GM12878 (cell line): ENCODE data around the gene ABCA3. TPM values are rescaled to one million over a fixed set of nuclear protein-coding genes. Genes with fewer than 3 reads are reported as not detected.

Source experiments
- ATAC-seq: fragments of 200-7000 bp; cut with Tn5 transposase; 3 replicates; pipeline ENCODE4 v1.9.1; 2020; ENCODE audit warnings: mild to moderate bottlenecking, moderate library complexity
- BruUV-seq: library from RNA; stranded (reverse); fragments of 400-500 nt; replicated peaks from 2 replicates; lab custom pipeline; 2021; lab: Mats Ljungman, UMichigan
- CTCF ChIA-PET: fragments of 300-600 bp; sonication (Branson Sonifier 250); formaldehyde crosslinking; extraction: SDS; loops from one replicate; lab custom pipeline; 2021; ENCODE audit warnings: inconsistent platforms; lab: Yijun Ruan, JAX
- POLR2A ChIA-PET: fragments of 350-600 bp; formaldehyde crosslinking; extraction: SDS; loops from one replicate; lab custom pipeline; 2021; ENCODE audit warnings: inconsistent platforms; lab: Charles Lee
- RAD21 ChIA-PET: fragments of 300-600 bp; sonication (Branson Sonifier 250); formaldehyde crosslinking; loops from one replicate; lab custom pipeline; 2023; ENCODE audit warnings: antibody characterized with exemption; ENCODE audit not compliant: unreplicated experiment; lab: Charles Lee
- SMC1A ChIA-PET: fragments of 300-600 bp; sonication (Branson Sonifier 250); formaldehyde crosslinking; loops from one replicate; lab custom pipeline; 2023; ENCODE audit not compliant: unreplicated experiment, uncharacterized antibody; lab: Charles Lee
- DNase-seq: peaks from one replicate; pipeline ENCODE4 v3.0.0-alpha.2; 2011; ENCODE audit warnings: low read depth, low spot score
- FAIRE-seq: peaks from 3 replicates; lab custom pipeline; 2011; peaks lifted over from hg19 to GRCh38; lab: Jason Lieb, UNC
- H2AFZ ChIP-seq: 2 replicates; pipeline ENCODE4 v1.6.0; 2011; ENCODE audit warnings: low read depth, low read length, control low read depth; ENCODE audit not compliant: control insufficient read depth
- H3K27ac ChIP-seq: 2 replicates; pipeline ENCODE4 v1.5.1; 2011; ENCODE audit warnings: control low read depth; ENCODE audit not compliant: control insufficient read depth, insufficient read depth
- H3K27me3 ChIP-seq, 2 experiments: replicated peaks in 1 of 2; 2 replicates each; pipeline versions ENCODE4 v1.6.0 to v1.6.1; 2011; ENCODE audit warnings: low read length in 1 of 2; ENCODE audit not compliant: control insufficient read depth in 2 of 2, insufficient read depth in 2 of 2
- H3K36me3 ChIP-seq, 2 experiments: 2 replicates each; pipeline ENCODE4 v1.5.1; 2011; ENCODE audit warnings: low read length in 1 of 2; ENCODE audit not compliant: control insufficient read depth in 2 of 2, insufficient read depth in 2 of 2
- H3K4me1 ChIP-seq: 2 replicates; pipeline ENCODE4 v1.6.1; 2011; ENCODE audit warnings: mild to moderate bottlenecking, low read length, moderate library complexity, mixed read lengths; ENCODE audit not compliant: control insufficient read depth, insufficient read depth
- H3K4me2 ChIP-seq: 2 replicates; pipeline ENCODE4 v1.6.0; 2011; ENCODE audit warnings: control low read depth; ENCODE audit not compliant: control insufficient read depth, insufficient read depth
- H3K4me3 ChIP-seq: fragments of 200-600 bp; sonication (generic); 2 replicates; pipeline ENCODE4 v1.5.1; 2016
- H3K79me2 ChIP-seq: 2 replicates; pipeline ENCODE4 v1.6.0; 2011; ENCODE audit warnings: low read length; ENCODE audit not compliant: control insufficient read depth, insufficient read depth
- H3K9ac ChIP-seq: 2 replicates; pipeline ENCODE4 v1.8.0; 2011; ENCODE audit warnings: low read length, control low read depth, mixed read lengths; ENCODE audit not compliant: control insufficient read depth, insufficient read depth
- H3K9me3 ChIP-seq: replicated peaks from 3 replicates; pipeline ENCODE4 v1.5.1; 2011; ENCODE audit warnings: mild to moderate bottlenecking, low read length; ENCODE audit not compliant: control insufficient read depth, insufficient read depth
- H4K20me1 ChIP-seq: 2 replicates; pipeline ENCODE4 v1.6.0; 2011; ENCODE audit not compliant: control insufficient read depth, insufficient read depth
- BRCA1 ChIP-seq: IDR thresholded peaks from 2 replicates; pipeline ENCODE4 v1.6.1; 2011; ENCODE audit warnings: low read depth, low read length, improper control_type of control experiment
- CHD2 ChIP-seq: IDR thresholded peaks from 2 replicates; pipeline ENCODE4 v1.6.1; 2011; ENCODE audit warnings: low read depth, low read length, improper control_type of control experiment, borderline replicate concordance
- EP300 ChIP-seq, 2 experiments: fragments of 150-350 bp in 1 of 2; IDR thresholded peaks; 2 replicates each; pipeline ENCODE4 v1.6.1; 2011 to 2012; ENCODE audit warnings: low read depth in 2 of 2, low read length in 2 of 2, borderline replicate concordance in 1 of 2, improper control_type of control experiment in 1 of 2, inconsistent platforms in 1 of 2; ENCODE audit not compliant: control insufficient read depth in 1 of 2
- HDAC6 ChIP-seq: fragments of 200-600 bp; sonication (generic); IDR thresholded peaks from one replicate; pipeline ENCODE4 v1.8.0; 2017; ENCODE audit warnings: antibody characterized with exemption; ENCODE audit not compliant: unreplicated experiment
- MEF2A ChIP-seq: IDR thresholded peaks from 2 replicates; pipeline ENCODE4 v1.6.1; 2011; ENCODE audit warnings: low read depth, mild to moderate bottlenecking, low read length, moderate library complexity; ENCODE audit not compliant: insufficient read depth
- MXI1 ChIP-seq: fragments of 150-350 bp; IDR thresholded peaks from 2 replicates; pipeline ENCODE4 v1.6.1; 2011; ENCODE audit warnings: low read depth, mild to moderate bottlenecking, inconsistent platforms, low read length, improper control_type of control experiment
- SREBF1 ChIP-seq: IDR thresholded peaks from 2 replicates; pipeline ENCODE4 v1.6.1; 2012; ENCODE audit warnings: mild to moderate bottlenecking, low read length
- STAT1 ChIP-seq: fragments of 450-650 bp; conservative IDR thresholded peaks from 2 replicates; pipeline ENCODE4 v1.6.1; 2014; ENCODE audit warnings: antibody characterized with exemption, mild to moderate bottlenecking
- TBL1XR1 ChIP-seq: IDR thresholded peaks from 2 replicates; pipeline ENCODE4 v1.6.1; 2012; ENCODE audit warnings: low read depth, low read length, improper control_type of control experiment
- YBX1 ChIP-seq: fragments of 450-650 bp; IDR thresholded peaks from 2 replicates; pipeline ENCODE4 v1.6.1; 2016; ENCODE audit warnings: antibody characterized with exemption
- ZNF207 ChIP-seq: fragments of 450-650 bp; IDR thresholded peaks from 2 replicates; pipeline ENCODE4 v1.6.1; 2014; ENCODE audit warnings: antibody characterized with exemption, mild to moderate bottlenecking, borderline replicate concordance
- ZSCAN29 ChIP-seq: fragments of 450-650 bp; IDR thresholded peaks from 2 replicates; pipeline ENCODE4 v1.6.1; 2017; ENCODE audit warnings: mild to moderate bottlenecking, moderate library complexity
- WGBS: methylation state at CpG from one replicate; pipeline ENCODE4 v1.1.6; 2016; ENCODE audit warnings: low lambda C conversion rate; ENCODE audit not compliant: insufficient replicate concordance, insufficient coverage; ENCODE audit errors: missing lambda C conversion rate; 5-methylcytosine and 5-hydroxymethylcytosine counted together
- in situ Hi-C: fragments of 300-500 bp; cut with MboI; formaldehyde crosslinking; loops from 9 replicates; pipeline ENCODE4 v1.14.3; 2018; ENCODE audit warnings: mixed read lengths
- intact Hi-C: fragments of 100-400 bp; cut with micrococcal nuclease; formaldehyde crosslinking; loops from one replicate; pipeline ENCODE4 v1.14.2; 2022; ENCODE audit not compliant: unreplicated experiment
- polyA plus RNA-seq, 11 experiments: library from polyadenylated mRNA; depleted of rRNA in 4 of 11; unstranded in 6 of 11; stranded (reverse) in 5 of 11; fragments of >200 nt; fragmentation: Nextera tagmentation in 4 of 11; fragmentation: Illumina TruSeq in 1 of 11; extraction: Ambion mirVana in 4 of 11; extraction: Trizol in 1 of 11; gene quantifications; 1 replicate in 1 of 11; 2 replicates in 10 of 11; pipeline versions ENCODE4 v1.2.1 to v1.2.3, GENCODE V29; 2011 to 2016; ENCODE audit warnings: inconsistent platforms in 2 of 11, missing spikeins in 2 of 11, low read depth in 1 of 11
- total RNA-seq, 4 experiments: library from RNA; depleted of rRNA in 3 of 4; stranded (reverse); fragments of >200 nt in 3 of 4; fragmentation: Illumina TruSeq in 1 of 4; extraction: Trizol in 1 of 4; gene quantifications; 2 replicates each; pipeline versions ENCODE4 v1.2.1 to v1.2.3, GENCODE V29; 2013 to 2021
- TF ChIP-seq, protein P1 (sequence below): IDR thresholded peaks from 2 replicates; pipeline ENCODE4 v1.6.1; 2011; ENCODE audit warnings: low read depth, low read length, improper control_type of control experiment, borderline replicate concordance
- TF ChIP-seq, protein P2 (sequence below): fragments of 450-650 bp; IDR thresholded peaks from 2 replicates; pipeline ENCODE4 v1.6.1; 2017; ENCODE audit warnings: mild to moderate bottlenecking
- TF ChIP-seq, protein P3 (sequence below): IDR thresholded peaks from 2 replicates; pipeline ENCODE4 v1.6.1; 2012; ENCODE audit warnings: low read length, inconsistent platforms
- TF ChIP-seq, protein P4 (sequence below), 3 experiments: IDR thresholded peaks in 2 of 3; conservative IDR thresholded peaks in 1 of 3; 2 replicates each; pipeline ENCODE4 v1.5.1; 2011; ENCODE audit warnings: low read depth in 3 of 3, low read length in 3 of 3, mild to moderate bottlenecking in 3 of 3, control low read depth in 2 of 3, moderate library complexity in 2 of 3, inconsistent platforms in 1 of 3, mixed read lengths in 1 of 3; ENCODE audit not compliant: control insufficient read depth in 2 of 3, insufficient read depth in 1 of 3; ENCODE audit errors: extremely low read depth in 1 of 3

The ABCA3 gene
- total and polyA plus RNA-seq, 10 of the 15 experiments (the other 5 are each of a cell fraction or from before 2014, with no cell fraction given), result 0.71 to 17.6 (median 6.7) TPM

DNA sequence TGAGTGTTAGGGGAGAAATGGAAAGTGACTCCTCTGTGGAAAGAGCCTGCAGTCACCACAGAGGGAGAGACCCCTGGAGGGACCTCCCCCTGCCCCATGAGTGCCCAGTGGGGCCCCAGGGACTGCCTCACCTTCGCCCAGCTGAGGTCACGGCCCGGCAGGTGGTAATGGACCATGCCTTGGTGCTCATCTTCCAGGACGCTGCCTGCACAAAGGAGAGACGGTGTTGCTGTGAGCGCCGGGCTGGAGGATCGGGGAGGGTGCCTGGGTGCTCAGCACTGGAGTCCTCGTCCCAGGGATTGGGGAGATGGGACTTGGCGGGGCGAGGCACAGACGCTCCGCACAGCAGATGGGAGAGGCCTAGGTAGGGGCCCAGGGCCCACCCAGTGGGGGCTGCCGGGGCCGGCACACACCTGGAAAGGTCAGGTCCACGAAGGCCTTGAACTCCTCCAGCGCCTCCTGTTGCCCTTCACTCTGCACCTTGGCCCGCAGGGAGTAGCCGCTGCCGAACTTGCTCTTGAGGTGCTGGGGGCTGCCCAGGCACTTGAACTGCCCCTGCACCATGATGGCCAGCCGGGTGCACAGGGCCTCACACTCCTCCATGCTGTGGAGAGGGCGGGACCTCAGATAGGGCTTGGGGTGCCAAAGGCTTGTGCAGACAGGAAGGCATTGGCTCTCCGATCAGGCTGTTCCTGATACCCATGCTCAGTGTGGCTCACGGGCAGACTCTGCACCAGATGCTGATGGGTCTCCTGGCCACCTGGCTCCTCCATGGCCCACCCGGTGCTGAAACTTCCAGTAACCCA is 62.9 kb downstream of the ABCA3 start:
- Histone ChIP-seq H3K4me2 (no peak overlapping the region), H3K27ac (no peak overlapping the region), H3K27me3 (no peaks in the 10 kb centered on the region), H3K4me1 (no peaks in the 10 kb centered on the region), H2AFZ (no peak overlapping the region)
- FAIRE-seq, result no peak
- in situ Hi-C loops, result no loop called here
- TF ChIP-seq, protein P1, sequence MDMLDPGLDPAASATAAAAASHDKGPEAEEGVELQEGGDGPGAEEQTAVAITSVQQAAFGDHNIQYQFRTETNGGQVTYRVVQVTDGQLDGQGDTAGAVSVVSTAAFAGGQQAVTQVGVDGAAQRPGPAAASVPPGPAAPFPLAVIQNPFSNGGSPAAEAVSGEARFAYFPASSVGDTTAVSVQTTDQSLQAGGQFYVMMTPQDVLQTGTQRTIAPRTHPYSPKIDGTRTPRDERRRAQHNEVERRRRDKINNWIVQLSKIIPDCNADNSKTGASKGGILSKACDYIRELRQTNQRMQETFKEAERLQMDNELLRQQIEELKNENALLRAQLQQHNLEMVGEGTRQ, result no peak
- TF ChIP-seq STAT1 (no peak), MXI1 (no peak), SREBF1 (no peak), EP300 (IDR thresholded peaks at IDR 0.05; ENCODE audit: borderline replicate concordance in 1 of 2, control insufficient read depth in 1 of 2, low read depth in 2 of 2, low read length in 2 of 2) (no peak), HDAC6 (no peak), YBX1 (no peak), MEF2A (no peak), TBL1XR1 (no peak), CHD2 (no peak), ZNF207 (no peak), BRCA1 (no peak), ZSCAN29 (no peak)
- TF ChIP-seq, protein P2, sequence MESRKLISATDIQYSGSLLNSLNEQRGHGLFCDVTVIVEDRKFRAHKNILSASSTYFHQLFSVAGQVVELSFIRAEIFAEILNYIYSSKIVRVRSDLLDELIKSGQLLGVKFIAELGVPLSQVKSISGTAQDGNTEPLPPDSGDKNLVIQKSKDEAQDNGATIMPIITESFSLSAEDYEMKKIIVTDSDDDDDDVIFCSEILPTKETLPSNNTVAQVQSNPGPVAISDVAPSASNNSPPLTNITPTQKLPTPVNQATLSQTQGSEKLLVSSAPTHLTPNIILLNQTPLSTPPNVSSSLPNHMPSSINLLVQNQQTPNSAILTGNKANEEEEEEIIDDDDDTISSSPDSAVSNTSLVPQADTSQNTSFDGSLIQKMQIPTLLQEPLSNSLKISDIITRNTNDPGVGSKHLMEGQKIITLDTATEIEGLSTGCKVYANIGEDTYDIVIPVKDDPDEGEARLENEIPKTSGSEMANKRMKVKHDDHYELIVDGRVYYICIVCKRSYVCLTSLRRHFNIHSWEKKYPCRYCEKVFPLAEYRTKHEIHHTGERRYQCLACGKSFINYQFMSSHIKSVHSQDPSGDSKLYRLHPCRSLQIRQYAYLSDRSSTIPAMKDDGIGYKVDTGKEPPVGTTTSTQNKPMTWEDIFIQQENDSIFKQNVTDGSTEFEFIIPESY, result no peak
- TF ChIP-seq, protein P3, sequence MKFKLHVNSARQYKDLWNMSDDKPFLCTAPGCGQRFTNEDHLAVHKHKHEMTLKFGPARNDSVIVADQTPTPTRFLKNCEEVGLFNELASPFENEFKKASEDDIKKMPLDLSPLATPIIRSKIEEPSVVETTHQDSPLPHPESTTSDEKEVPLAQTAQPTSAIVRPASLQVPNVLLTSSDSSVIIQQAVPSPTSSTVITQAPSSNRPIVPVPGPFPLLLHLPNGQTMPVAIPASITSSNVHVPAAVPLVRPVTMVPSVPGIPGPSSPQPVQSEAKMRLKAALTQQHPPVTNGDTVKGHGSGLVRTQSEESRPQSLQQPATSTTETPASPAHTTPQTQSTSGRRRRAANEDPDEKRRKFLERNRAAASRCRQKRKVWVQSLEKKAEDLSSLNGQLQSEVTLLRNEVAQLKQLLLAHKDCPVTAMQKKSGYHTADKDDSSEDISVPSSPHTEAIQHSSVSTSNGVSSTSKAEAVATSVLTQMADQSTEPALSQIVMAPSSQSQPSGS, result no peak
- TF ChIP-seq, protein P4, sequence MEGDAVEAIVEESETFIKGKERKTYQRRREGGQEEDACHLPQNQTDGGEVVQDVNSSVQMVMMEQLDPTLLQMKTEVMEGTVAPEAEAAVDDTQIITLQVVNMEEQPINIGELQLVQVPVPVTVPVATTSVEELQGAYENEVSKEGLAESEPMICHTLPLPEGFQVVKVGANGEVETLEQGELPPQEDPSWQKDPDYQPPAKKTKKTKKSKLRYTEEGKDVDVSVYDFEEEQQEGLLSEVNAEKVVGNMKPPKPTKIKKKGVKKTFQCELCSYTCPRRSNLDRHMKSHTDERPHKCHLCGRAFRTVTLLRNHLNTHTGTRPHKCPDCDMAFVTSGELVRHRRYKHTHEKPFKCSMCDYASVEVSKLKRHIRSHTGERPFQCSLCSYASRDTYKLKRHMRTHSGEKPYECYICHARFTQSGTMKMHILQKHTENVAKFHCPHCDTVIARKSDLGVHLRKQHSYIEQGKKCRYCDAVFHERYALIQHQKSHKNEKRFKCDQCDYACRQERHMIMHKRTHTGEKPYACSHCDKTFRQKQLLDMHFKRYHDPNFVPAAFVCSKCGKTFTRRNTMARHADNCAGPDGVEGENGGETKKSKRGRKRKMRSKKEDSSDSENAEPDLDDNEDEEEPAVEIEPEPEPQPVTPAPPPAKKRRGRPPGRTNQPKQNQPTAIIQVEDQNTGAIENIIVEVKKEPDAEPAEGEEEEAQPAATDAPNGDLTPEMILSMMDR (IDR thresholded peaks at IDR 0.05 in 2 of 3, conservative IDR thresholded peaks at IDR 0.05 in 1 of 3; ENCODE audit: control insufficient read depth in 2 of 3, extremely low read depth in 1 of 3, insufficient read depth in 1 of 3, low read depth in 3 of 3, low read length in 3 of 3), result no peak
- TF ChIP-seq, all 136 proteins: peak for 0
- 69% methylated on average over 25 of the region's 25 CpGs for WGBS
- ATAC-seq (no peak), DNase-seq (no peak)
- SMC1A ChIA-PET, result no interaction called here
- CTCF ChIA-PET, result no interaction called here
- no peak overlapping the region for H3K4me3 ChIP-seq
- H3K9ac ChIP-seq, result no peak overlapping the region
- intact Hi-C loops, result no loop called here
- POLR2A ChIA-PET, result no interaction called here
- H3K9me3 ChIP-seq, result no peaks in the 10 kb centered on the region
- no TSS peak for BruUV-seq
- no peaks in the 10 kb centered on the region for H4K20me1 ChIP-seq
- H3K79me2 ChIP-seq, result no peaks in the 10 kb centered on the region
- RAD21 ChIA-PET, result no interaction called here
- no peaks in the 10 kb centered on the region for H3K36me3 ChIP-seq
